PC-3 (cell line): ENCODE data around the gene CDK4. TPM values are rescaled to one million over a fixed set of nuclear protein-coding genes. Genes with fewer than 3 reads are reported as not detected.
A peak's percentile ranks its signal among the peaks of the same experiment; 100 is the strongest.

Experiments used
- ATAC-seq: fragments of 200-7000 bp; cut with Tn5 transposase; 2 replicates; pipeline ENCODE4 v1.9.1; 2020; ENCODE audit warnings: mild to moderate bottlenecking, moderate library complexity
- BruUV-seq: library from RNA; stranded (reverse); fragments of 400-500 nt; replicated peaks from 2 replicates; lab custom pipeline; 2021; lab: Mats Ljungman, UMichigan
- CTCF ChIA-PET: fragments of 300-600 bp; sonication (Branson Sonifier 250); formaldehyde crosslinking; loops from one replicate; lab custom pipeline; 2022; ENCODE audit warnings: antibody characterized with exemption; lab: Charles Lee
- POLR2A ChIA-PET: fragments of 300-600 bp; sonication (Branson Sonifier 250); formaldehyde crosslinking; loops from one replicate; lab custom pipeline; 2022; ENCODE audit warnings: antibody characterized with exemption; ENCODE audit not compliant: unreplicated experiment; lab: Charles Lee
- DNase-seq: peaks from one replicate; pipeline ENCODE4 v3.0.0-alpha.2; 2015
- H2AFZ ChIP-seq: fragments of 300-600 bp; sonication (generic); 2 replicates; pipeline ENCODE4 v1.6.0; 2016; ENCODE audit warnings: antibody characterized with exemption, low read length
- H3F3A ChIP-seq: fragments of 300-600 bp; sonication (generic); one replicate; pipeline ENCODE4 v1.6.0; 2017; ENCODE audit warnings: antibody characterized with exemption, low read length, control low read depth, mild to moderate bottlenecking; ENCODE audit not compliant: unreplicated experiment
- H3K27ac ChIP-seq: fragments of 300-600 bp; sonication (generic); 2 replicates; pipeline ENCODE4 v1.5.1; 2016; ENCODE audit warnings: mild to moderate bottlenecking, low read length
- H3K27me3 ChIP-seq: fragments of 300-600 bp; sonication (generic); 2 replicates; pipeline ENCODE4 v1.6.1; 2016; ENCODE audit warnings: low read length, mixed read lengths
- H3K36me3 ChIP-seq: fragments of 300-600 bp; sonication (generic); 2 replicates; pipeline ENCODE4 v1.6.1; 2016; ENCODE audit warnings: low read depth, mixed run types, low read length, mixed read lengths
- H3K4me1 ChIP-seq: fragments of 300-600 bp; sonication (generic); 2 replicates; pipeline ENCODE4 v1.5.1; 2016; ENCODE audit warnings: low read length; ENCODE audit not compliant: insufficient read depth
- H3K4me2 ChIP-seq: fragments of 300-600 bp; sonication (generic); 2 replicates; pipeline ENCODE4 v1.6.0; 2016; ENCODE audit warnings: low read length
- H3K4me3 ChIP-seq: fragments of 300-600 bp; sonication (generic); 2 replicates; pipeline ENCODE4 v1.5.1; 2016; ENCODE audit warnings: mild to moderate bottlenecking, low read length, mixed read lengths
- H3K79me2 ChIP-seq: fragments of 300-600 bp; sonication (generic); 2 replicates; pipeline ENCODE4 v1.6.1; 2017; ENCODE audit warnings: low read length, mixed read lengths
- H3K9ac ChIP-seq: fragments of 300-600 bp; sonication (generic); 2 replicates; pipeline ENCODE4 v1.6.0; 2016; ENCODE audit warnings: mild to moderate bottlenecking, low read length
- H3K9me2 ChIP-seq: fragments of 300-600 bp; sonication (generic); replicated peaks from 2 replicates; pipeline ENCODE4 v1.6.1; 2016; ENCODE audit warnings: mixed run types, low read length, mixed read lengths
- H3K9me3 ChIP-seq: fragments of 300-600 bp; sonication (generic); 2 replicates; pipeline ENCODE4 v1.6.1; 2016; ENCODE audit warnings: low read length, mixed read lengths
- H4K20me1 ChIP-seq: fragments of 300-600 bp; sonication (generic); 2 replicates; pipeline ENCODE4 v1.6.1; 2016; ENCODE audit warnings: low read length, mixed read lengths
- EZH2 ChIP-seq: fragments of 300-600 bp; sonication (generic); IDR thresholded peaks from one replicate; pipeline ENCODE4 v1.6.1; 2017; ENCODE audit warnings: antibody characterized with exemption, mild to moderate bottlenecking, low read length; ENCODE audit not compliant: unreplicated experiment
- EZH2phosphoT487 ChIP-seq: fragments of 300-600 bp; sonication (generic); IDR thresholded peaks from 2 replicates; pipeline ENCODE4 v1.6.1; 2018; ENCODE audit warnings: mild to moderate bottlenecking, antibody characterized with exemption, low read length, borderline replicate concordance
- intact Hi-C: fragments of 100-400 bp; cut with micrococcal nuclease; formaldehyde crosslinking; loops from 2 replicates; pipeline ENCODE4 v1.9.0; 2023
- total RNA-seq: library from RNA; depleted of rRNA; stranded (reverse); fragments of >200 nt; gene quantifications from 2 replicates; pipeline ENCODE4 v1.2.3, GENCODE V29; 2014
- TF ChIP-seq, protein P1 (sequence below): fragments of 300-600 bp; sonication (generic); conservative IDR thresholded peaks from 2 replicates; pipeline ENCODE4 v1.5.1; 2017; ENCODE audit warnings: antibody characterized with exemption, low read depth, mild to moderate bottlenecking, low read length

CDK4 gene
- total RNA-seq, 1 experiment from 2014 or later: 212 TPM

DNA sequence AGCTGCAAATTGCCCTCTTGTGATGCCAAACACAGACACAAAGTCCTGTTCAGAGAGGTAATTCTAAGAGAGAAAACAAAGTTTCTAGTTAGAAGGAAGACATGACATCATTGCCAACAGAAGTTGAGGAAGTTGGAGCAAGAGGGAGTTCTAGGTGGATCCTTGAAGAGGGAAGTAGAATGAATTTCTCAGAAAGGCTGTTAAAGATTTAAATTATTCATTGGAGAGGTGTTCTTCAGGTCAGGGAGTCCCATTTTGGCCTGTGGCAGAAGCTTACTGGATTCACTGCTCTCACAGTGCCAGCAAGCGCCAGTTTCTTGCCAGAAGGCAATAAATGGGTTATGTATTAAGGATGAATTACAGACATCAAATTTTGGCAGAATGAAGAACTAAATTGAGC is 45.8 kb upstream of the CDK4 start:
- no peak overlapping the region for H3K27ac ChIP-seq
- TF ChIP-seq EZH2 (no peak), EZH2phosphoT487 (no peak)
- TF ChIP-seq, protein P1, sequence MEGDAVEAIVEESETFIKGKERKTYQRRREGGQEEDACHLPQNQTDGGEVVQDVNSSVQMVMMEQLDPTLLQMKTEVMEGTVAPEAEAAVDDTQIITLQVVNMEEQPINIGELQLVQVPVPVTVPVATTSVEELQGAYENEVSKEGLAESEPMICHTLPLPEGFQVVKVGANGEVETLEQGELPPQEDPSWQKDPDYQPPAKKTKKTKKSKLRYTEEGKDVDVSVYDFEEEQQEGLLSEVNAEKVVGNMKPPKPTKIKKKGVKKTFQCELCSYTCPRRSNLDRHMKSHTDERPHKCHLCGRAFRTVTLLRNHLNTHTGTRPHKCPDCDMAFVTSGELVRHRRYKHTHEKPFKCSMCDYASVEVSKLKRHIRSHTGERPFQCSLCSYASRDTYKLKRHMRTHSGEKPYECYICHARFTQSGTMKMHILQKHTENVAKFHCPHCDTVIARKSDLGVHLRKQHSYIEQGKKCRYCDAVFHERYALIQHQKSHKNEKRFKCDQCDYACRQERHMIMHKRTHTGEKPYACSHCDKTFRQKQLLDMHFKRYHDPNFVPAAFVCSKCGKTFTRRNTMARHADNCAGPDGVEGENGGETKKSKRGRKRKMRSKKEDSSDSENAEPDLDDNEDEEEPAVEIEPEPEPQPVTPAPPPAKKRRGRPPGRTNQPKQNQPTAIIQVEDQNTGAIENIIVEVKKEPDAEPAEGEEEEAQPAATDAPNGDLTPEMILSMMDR: no peak
- POLR2A ChIA-PET: no interaction called here
- intact Hi-C loops: no loop called here
- CTCF ChIA-PET: no interaction called here
- H3K9me3 ChIP-seq: no peaks in the 10 kb centered on the region
- H3K9ac ChIP-seq: no peak overlapping the region
- no peaks in the 10 kb centered on the region for H4K20me1 ChIP-seq
- H3K27me3 ChIP-seq: no peaks in the 10 kb centered on the region
- no peaks in the 10 kb centered on the region for H3F3A ChIP-seq
- peaks cover 20% of the 10 kb centered on the region for H3K36me3 ChIP-seq
- H3K9me2 ChIP-seq: no peaks in the 10 kb centered on the region
- ATAC-seq (no peak), DNase-seq (no peak)
- H2AFZ ChIP-seq: no peak overlapping the region
- H3K4me3 ChIP-seq: no peak overlapping the region
- H3K79me2 ChIP-seq: 0 out of 2 replicates have a peak, but pooled peaks cover 7% of the 10 kb centered on the region
- peaks cover 17% of the 10 kb centered on the region for H3K4me1 ChIP-seq
- no peak overlapping the region for H3K4me2 ChIP-seq
- no TSS peak for BruUV-seq

DNA sequence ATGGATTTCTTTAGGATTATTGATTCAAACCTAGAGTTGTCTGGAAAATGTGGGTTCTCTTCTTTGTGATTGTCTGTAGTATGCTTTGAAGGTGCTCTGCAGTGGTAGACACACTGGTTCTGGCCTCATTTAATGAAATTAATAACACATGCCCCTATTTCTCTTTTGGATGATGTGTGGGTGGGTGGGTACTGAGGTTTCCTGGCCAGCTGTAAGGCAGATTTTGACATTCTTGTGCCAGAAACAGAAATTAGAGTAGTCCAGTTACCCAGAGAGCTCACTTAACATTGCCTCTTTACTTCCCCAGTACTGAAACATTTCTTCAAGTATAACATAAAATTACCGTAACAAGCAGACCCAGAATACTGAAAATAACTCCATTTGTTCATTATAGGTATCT is 44.9 kb upstream of the CDK4 start:
- Histone ChIP-seq H3K9ac (no peak overlapping the region), H3K4me3 (no peak overlapping the region), H3K27ac (no peak overlapping the region), H2AFZ (no peak overlapping the region), H3K9me2 (no peaks in the 10 kb centered on the region), H3K9me3 (no peaks in the 10 kb centered on the region), H3K27me3 (no peaks in the 10 kb centered on the region), H4K20me1 (no peaks in the 10 kb centered on the region), H3F3A (no peaks in the 10 kb centered on the region), H3K36me3 (peaks cover 20% of the 10 kb centered on the region), H3K4me2 (no peak overlapping the region), H3K4me1 (peaks cover 17% of the 10 kb centered on the region), H3K79me2 (0 out of 2 replicates have a peak, but pooled peaks cover 7% of the 10 kb centered on the region)
- DNase-seq: no peak
- POLR2A ChIA-PET: no interaction called here
- intact Hi-C loops: no loop called here
- TF ChIP-seq EZH2phosphoT487: no peak
- TF ChIP-seq EZH2: no peak
- TF ChIP-seq, protein P1: no peak
- ATAC-seq: no peak
- BruUV-seq: no TSS peak
- CTCF ChIA-PET: no interaction called here

DNA sequence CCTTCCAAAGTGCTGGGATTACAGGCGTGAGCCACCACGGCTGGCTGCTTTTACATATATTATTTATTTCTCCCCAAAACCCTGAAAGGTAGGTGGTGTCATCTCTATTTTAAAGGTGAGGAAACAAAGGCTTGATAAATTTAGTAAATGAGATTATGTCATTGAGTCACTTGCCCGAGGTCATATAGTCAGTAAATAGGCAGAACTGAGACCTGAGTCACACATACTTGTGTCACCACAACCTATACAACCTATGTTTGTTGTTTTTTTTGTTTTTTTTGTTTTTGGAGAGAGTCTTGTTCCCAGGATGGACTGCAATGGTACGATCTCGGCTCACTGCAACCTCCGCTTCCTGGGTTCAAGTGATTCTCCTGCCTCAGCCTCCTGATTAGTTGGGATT is 43.2 kb upstream of the CDK4 start:
- no peaks in the 10 kb centered on the region for H3F3A ChIP-seq
- H3K4me1 ChIP-seq: peaks cover 17% of the 10 kb centered on the region
- H3K27me3 ChIP-seq: no peaks in the 10 kb centered on the region
- intact Hi-C loops: no loop called here
- no TSS peak for BruUV-seq
- H3K79me2 ChIP-seq: 0 out of 2 replicates have a peak, but pooled peaks cover 7% of the 10 kb centered on the region
- H3K36me3 ChIP-seq: peaks cover 29% of the 10 kb centered on the region
- no peak overlapping the region for H3K4me3 ChIP-seq
- no peaks in the 10 kb centered on the region for H3K9me2 ChIP-seq
- CTCF ChIA-PET: no interaction called here
- H2AFZ ChIP-seq: no peak overlapping the region
- H3K9me3 ChIP-seq: no peaks in the 10 kb centered on the region
- TF ChIP-seq, protein P1: no peak
- TF ChIP-seq EZH2 (no peak), EZH2phosphoT487 (no peak)
- H3K9ac ChIP-seq: no peak overlapping the region
- H3K27ac ChIP-seq: peak overlapping the region; percentile 58
- no peak overlapping the region for H3K4me2 ChIP-seq
- no peaks in the 10 kb centered on the region for H4K20me1 ChIP-seq
- ATAC-seq: peak; percentile 83
- POLR2A ChIA-PET: no interaction called here
- DNase-seq: peak; percentile 90
